Measurements from ENCODE around the gene SEPTIN3.

SEPTIN3 gene

GRCh38 chr22:42001706-42002105 is 32.5 kb downstream of the SEPTIN3 start:
- no peaks in the 10 kb centered on the region for H3K27me3 ChIP-seq (ENCODE audit: insufficient read depth, poor library complexity, severe bottlenecking)
- no peak overlapping the region for H3K4me3 ChIP-seq (replicated peaks; ENCODE audit: insufficient read depth, low read length)
- no peak for DNase-seq (ENCODE audit: low read depth in 1 of 2, low spot score in 1 of 2)
- TF ChIP-seq CTCF (IDR thresholded peaks at IDR 0.05; ENCODE audit: insufficient read depth, low read length) (no peak), POLR2AphosphoS5 (IDR thresholded peaks at IDR 0.05; ENCODE audit: low read depth) (no peak), GABPA (IDR thresholded peaks at IDR 0.05; ENCODE audit: low read depth) (no peak), REST (IDR thresholded peaks at IDR 0.05; ENCODE audit: insufficient replicate concordance, low read depth) (no peak), SPI1 (IDR thresholded peaks at IDR 0.05; ENCODE audit: borderline replicate concordance, low read depth) (no peak)
- no peak overlapping the region for H3K27ac ChIP-seq (replicated peaks)

GRCh38 chr22:42007922-42008321 is 38.7 kb downstream of the SEPTIN3 start:
- Histone ChIP-seq H3K4me3 (replicated peaks; ENCODE audit: insufficient read depth, low read length) (no peak overlapping the region), H3K27ac (replicated peaks) (no peak overlapping the region), H3K27me3 (ENCODE audit: insufficient read depth, poor library complexity, severe bottlenecking) (no peaks in the 10 kb centered on the region)
- no peak for DNase-seq (ENCODE audit: low read depth in 1 of 2, low spot score in 1 of 2)
- TF ChIP-seq CTCF (IDR thresholded peaks at IDR 0.05; ENCODE audit: insufficient read depth, low read length) = no peak
- TF ChIP-seq REST (IDR thresholded peaks at IDR 0.05; ENCODE audit: insufficient replicate concordance, low read depth) = no peak
- TF ChIP-seq GABPA (IDR thresholded peaks at IDR 0.05; ENCODE audit: low read depth) = no peak
- TF ChIP-seq SPI1 (IDR thresholded peaks at IDR 0.05; ENCODE audit: borderline replicate concordance, low read depth) = no peak
- TF ChIP-seq POLR2AphosphoS5 (IDR thresholded peaks at IDR 0.05; ENCODE audit: low read depth) = no peak

GRCh38 chr22:42010778-42011177 is 41.5 kb downstream of the SEPTIN3 start:
- DNase-seq (ENCODE audit: low read depth in 1 of 2, low spot score in 1 of 2) = no peak
- TF ChIP-seq SPI1 (IDR thresholded peaks at IDR 0.05; ENCODE audit: borderline replicate concordance, low read depth) (no peak), CTCF (IDR thresholded peaks at IDR 0.05; ENCODE audit: insufficient read depth, low read length) (no peak), REST (IDR thresholded peaks at IDR 0.05; ENCODE audit: insufficient replicate concordance, low read depth) (no peak), GABPA (IDR thresholded peaks at IDR 0.05; ENCODE audit: low read depth) (no peak), POLR2AphosphoS5 (IDR thresholded peaks at IDR 0.05; ENCODE audit: low read depth) (no peak)
- H3K4me3 ChIP-seq (replicated peaks; ENCODE audit: insufficient read depth, low read length) = no peak overlapping the region

More at GRCh38 chr22:42010778-42011177, 41.5 kb downstream of the SEPTIN3 start:
- Histone ChIP-seq H3K27ac (replicated peaks) (no peak overlapping the region), H3K27me3 (ENCODE audit: insufficient read depth, poor library complexity, severe bottlenecking) (no peaks in the 10 kb centered on the region)

All from HL-60 (cell line).